GM23338 (cell line): ENCODE data around the gene STRBP. TPM values are rescaled to one million over a fixed set of nuclear protein-coding genes. Genes with fewer than 3 reads are reported as not detected.

Experiments used
- ATAC-seq: fragments of 200-7000 bp; cut with Tn5 transposase; 3 replicates; pipeline ENCODE4 v1.9.1; 2020
- DNase-seq: peaks from one replicate; pipeline ENCODE4 v3.0.0-alpha.2; 2015; ENCODE audit warnings: low spot score
- H2AFZ ChIP-seq: fragments of 200-600 bp; sonication (generic); 2 replicates; pipeline ENCODE4 v1.8.0; 2016; ENCODE audit warnings: antibody characterized with exemption, mild to moderate bottlenecking, moderate library complexity
- H3F3A ChIP-seq: fragments of 200-600 bp; sonication (generic); replicated peaks from 2 replicates; pipeline ENCODE4 v1.8.0; 2017; ENCODE audit warnings: antibody characterized with exemption, mixed run types, low read depth
- H3K27ac ChIP-seq: fragments of 200-600 bp; sonication (generic); 2 replicates; pipeline ENCODE4 v1.6.1; 2016; ENCODE audit warnings: low read depth
- H3K27me3 ChIP-seq: fragments of 200-600 bp; sonication (generic); 2 replicates; pipeline ENCODE4 v1.8.0; 2016; ENCODE audit warnings: mild to moderate bottlenecking, mixed run types, moderate library complexity; ENCODE audit not compliant: insufficient read depth
- H3K36me3 ChIP-seq: fragments of 200-600 bp; sonication (generic); 2 replicates; pipeline ENCODE4 v1.8.0; 2016; ENCODE audit warnings: mild to moderate bottlenecking; ENCODE audit not compliant: insufficient read depth
- H3K4me1 ChIP-seq: fragments of 200-600 bp; sonication (generic); 2 replicates; pipeline ENCODE4 v1.8.0; 2016; ENCODE audit warnings: mild to moderate bottlenecking, moderate library complexity; ENCODE audit not compliant: insufficient read depth
- H3K4me2 ChIP-seq: fragments of 200-600 bp; sonication (generic); 2 replicates; pipeline ENCODE4 v1.7.1; 2017; ENCODE audit warnings: mixed run types
- H3K4me3 ChIP-seq: fragments of 200-600 bp; sonication (generic); 2 replicates; pipeline ENCODE4 v1.6.1; 2016; ENCODE audit warnings: mixed run types
- H3K79me2 ChIP-seq: fragments of 200-600 bp; sonication (generic); replicated peaks from 2 replicates; pipeline ENCODE4 v1.8.0; 2017; ENCODE audit warnings: mild to moderate bottlenecking; ENCODE audit not compliant: insufficient read depth
- H3K9me2 ChIP-seq: fragments of 200-600 bp; sonication (generic); 2 replicates; pipeline ENCODE4 v1.8.0; 2017; ENCODE audit not compliant: insufficient read depth
- H4K20me1 ChIP-seq: fragments of 200-600 bp; sonication (generic); replicated peaks from 2 replicates; pipeline ENCODE4 v1.8.0; 2017; ENCODE audit warnings: mild to moderate bottlenecking; ENCODE audit not compliant: insufficient read depth
- H3K27ac Mint-ChIP-seq: 2 replicates; pipeline ENCODE4 v1.8.0; 2020; ENCODE audit warnings: inconsistent platforms, mild to moderate bottlenecking, moderate library complexity, mixed read lengths
- H3K27me3 Mint-ChIP-seq: 3 replicates; pipeline ENCODE4 v1.8.0; 2022; ENCODE audit warnings: low read depth, mild to moderate bottlenecking, moderate library complexity, mixed read lengths, inconsistent platforms; ENCODE audit not compliant: insufficient read depth, poor library complexity
- H3K36me3 Mint-ChIP-seq: 3 replicates; pipeline ENCODE4 v1.8.0; 2021; ENCODE audit warnings: low read depth, mild to moderate bottlenecking, inconsistent platforms, moderate library complexity, mixed read lengths
- H3K4me1 Mint-ChIP-seq: 3 replicates; pipeline ENCODE4 v1.8.0; 2020; ENCODE audit warnings: mild to moderate bottlenecking, inconsistent platforms, mixed read lengths
- H3K4me3 Mint-ChIP-seq: 3 replicates; pipeline ENCODE4 v1.8.0; 2021; ENCODE audit warnings: moderate library complexity, mild to moderate bottlenecking, inconsistent platforms, mixed read lengths
- H3K9me3 Mint-ChIP-seq: 3 replicates; pipeline ENCODE4 v1.8.0; 2020; ENCODE audit warnings: moderate library complexity, mild to moderate bottlenecking, inconsistent platforms, mixed read lengths
- CREB1 ChIP-seq: fragments of 250-450 bp; sonication (Bioruptor Pico); IDR thresholded peaks from 2 replicates; pipeline ENCODE4 v1.5.0; 2020; ENCODE audit warnings: low read depth, mild to moderate bottlenecking, moderate library complexity
- EZH2 ChIP-seq: fragments of 200-600 bp; sonication (generic); IDR thresholded peaks from one replicate; pipeline ENCODE4 v1.8.0; 2017; ENCODE audit warnings: antibody characterized with exemption, mild to moderate bottlenecking, low read depth; ENCODE audit not compliant: unreplicated experiment
- EZH2phosphoT487 ChIP-seq: fragments of 200-600 bp; sonication (generic); IDR thresholded peaks from one replicate; pipeline ENCODE4 v1.8.1; 2018; ENCODE audit warnings: antibody characterized with exemption; ENCODE audit not compliant: unreplicated experiment
- JUNB ChIP-seq: IDR thresholded peaks from one replicate; pipeline ENCODE4 v1.6.1; 2016; ENCODE audit warnings: antibody characterized with exemption; ENCODE audit not compliant: unreplicated experiment
- POLR2AphosphoS5 ChIP-seq: IDR thresholded peaks from 2 replicates; pipeline ENCODE4 v1.6.1; 2016; ENCODE audit warnings: antibody characterized with exemption, low read depth
- STAT1 ChIP-seq: IDR thresholded peaks from one replicate; pipeline ENCODE4 v1.6.1; 2016; ENCODE audit warnings: antibody characterized with exemption; ENCODE audit not compliant: unreplicated experiment
- ZNF114 ChIP-seq: fragments of 250-450 bp; sonication (Bioruptor Pico); IDR thresholded peaks from 2 replicates; pipeline ENCODE4 v1.5.0; 2020; ENCODE audit warnings: mild to moderate bottlenecking, moderate library complexity
- ZNF331 ChIP-seq: fragments of 250-450 bp; sonication (Bioruptor Pico); IDR thresholded peaks from 2 replicates; pipeline ENCODE4 v1.5.0; 2020; ENCODE audit warnings: low read depth, mild to moderate bottlenecking, moderate library complexity
- polyA plus RNA-seq: library from polyadenylated mRNA; unstranded; fragments of >200 nt; fragmentation: Nextera tagmentation; extraction: Ambion mirVana; gene quantifications from 2 replicates; pipeline ENCODE4 v1.2.1, GENCODE V29; 2016
- total RNA-seq: library from RNA; depleted of rRNA; stranded (reverse); fragments of >200 nt; shearing (Covaris generic); gene quantifications from 2 replicates; pipeline ENCODE4 v1.2.3, GENCODE V29; 2014
- TF ChIP-seq, protein P1 (sequence below): IDR thresholded peaks from one replicate; pipeline ENCODE4 v1.6.1; 2018; ENCODE audit warnings: antibody characterized with exemption; ENCODE audit not compliant: unreplicated experiment
- TF ChIP-seq, protein P2 (sequence below), 2 experiments: fragments of 200-600 bp in 1 of 2; sonication (generic) in 1 of 2; conservative IDR thresholded peaks; 2 replicates each; pipeline versions ENCODE4 v1.5.1 to v1.6.1; 2016 to 2017; ENCODE audit warnings: antibody characterized with exemption in 2 of 2, low read depth in 2 of 2, mild to moderate bottlenecking in 2 of 2, moderate library complexity in 1 of 2
- TF ChIP-seq, protein P3 (sequence below): IDR thresholded peaks from 2 replicates; pipeline ENCODE4 v1.6.1; 2016; ENCODE audit warnings: antibody characterized with exemption
- TF ChIP-seq, protein P4 (sequence below): fragments of 250-450 bp; sonication (Bioruptor Pico); IDR thresholded peaks from 2 replicates; pipeline ENCODE4 v1.5.0; 2020; ENCODE audit warnings: mild to moderate bottlenecking, moderate library complexity

Gene STRBP
- total and polyA plus RNA-seq, 2 experiments from 2014 or later = 80.5 to 116 TPM

DNA sequence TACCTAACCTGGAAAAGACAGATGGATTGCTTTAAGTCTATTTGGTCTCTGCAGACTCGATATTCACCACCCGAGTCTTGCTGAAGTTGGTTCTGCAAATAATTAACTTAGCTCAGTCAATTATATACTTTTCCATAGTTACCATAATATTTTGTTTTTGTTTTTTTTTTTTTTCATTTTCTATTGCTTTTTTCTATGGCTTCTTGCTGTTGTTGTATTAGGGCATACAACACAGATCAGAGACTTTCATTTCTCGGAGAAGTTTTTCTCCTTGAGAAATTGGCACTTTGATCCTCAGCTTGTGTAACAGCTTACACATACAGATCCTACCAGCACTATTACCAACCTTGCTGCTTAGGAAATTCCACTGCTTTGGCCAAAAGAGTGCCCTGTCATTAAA is 146.9 kb downstream of the STRBP start (continued):
- TF ChIP-seq, protein P1, sequence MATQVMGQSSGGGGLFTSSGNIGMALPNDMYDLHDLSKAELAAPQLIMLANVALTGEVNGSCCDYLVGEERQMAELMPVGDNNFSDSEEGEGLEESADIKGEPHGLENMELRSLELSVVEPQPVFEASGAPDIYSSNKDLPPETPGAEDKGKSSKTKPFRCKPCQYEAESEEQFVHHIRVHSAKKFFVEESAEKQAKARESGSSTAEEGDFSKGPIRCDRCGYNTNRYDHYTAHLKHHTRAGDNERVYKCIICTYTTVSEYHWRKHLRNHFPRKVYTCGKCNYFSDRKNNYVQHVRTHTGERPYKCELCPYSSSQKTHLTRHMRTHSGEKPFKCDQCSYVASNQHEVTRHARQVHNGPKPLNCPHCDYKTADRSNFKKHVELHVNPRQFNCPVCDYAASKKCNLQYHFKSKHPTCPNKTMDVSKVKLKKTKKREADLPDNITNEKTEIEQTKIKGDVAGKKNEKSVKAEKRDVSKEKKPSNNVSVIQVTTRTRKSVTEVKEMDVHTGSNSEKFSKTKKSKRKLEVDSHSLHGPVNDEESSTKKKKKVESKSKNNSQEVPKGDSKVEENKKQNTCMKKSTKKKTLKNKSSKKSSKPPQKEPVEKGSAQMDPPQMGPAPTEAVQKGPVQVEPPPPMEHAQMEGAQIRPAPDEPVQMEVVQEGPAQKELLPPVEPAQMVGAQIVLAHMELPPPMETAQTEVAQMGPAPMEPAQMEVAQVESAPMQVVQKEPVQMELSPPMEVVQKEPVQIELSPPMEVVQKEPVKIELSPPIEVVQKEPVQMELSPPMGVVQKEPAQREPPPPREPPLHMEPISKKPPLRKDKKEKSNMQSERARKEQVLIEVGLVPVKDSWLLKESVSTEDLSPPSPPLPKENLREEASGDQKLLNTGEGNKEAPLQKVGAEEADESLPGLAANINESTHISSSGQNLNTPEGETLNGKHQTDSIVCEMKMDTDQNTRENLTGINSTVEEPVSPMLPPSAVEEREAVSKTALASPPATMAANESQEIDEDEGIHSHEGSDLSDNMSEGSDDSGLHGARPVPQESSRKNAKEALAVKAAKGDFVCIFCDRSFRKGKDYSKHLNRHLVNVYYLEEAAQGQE = no peak
- TF ChIP-seq, protein P2, sequence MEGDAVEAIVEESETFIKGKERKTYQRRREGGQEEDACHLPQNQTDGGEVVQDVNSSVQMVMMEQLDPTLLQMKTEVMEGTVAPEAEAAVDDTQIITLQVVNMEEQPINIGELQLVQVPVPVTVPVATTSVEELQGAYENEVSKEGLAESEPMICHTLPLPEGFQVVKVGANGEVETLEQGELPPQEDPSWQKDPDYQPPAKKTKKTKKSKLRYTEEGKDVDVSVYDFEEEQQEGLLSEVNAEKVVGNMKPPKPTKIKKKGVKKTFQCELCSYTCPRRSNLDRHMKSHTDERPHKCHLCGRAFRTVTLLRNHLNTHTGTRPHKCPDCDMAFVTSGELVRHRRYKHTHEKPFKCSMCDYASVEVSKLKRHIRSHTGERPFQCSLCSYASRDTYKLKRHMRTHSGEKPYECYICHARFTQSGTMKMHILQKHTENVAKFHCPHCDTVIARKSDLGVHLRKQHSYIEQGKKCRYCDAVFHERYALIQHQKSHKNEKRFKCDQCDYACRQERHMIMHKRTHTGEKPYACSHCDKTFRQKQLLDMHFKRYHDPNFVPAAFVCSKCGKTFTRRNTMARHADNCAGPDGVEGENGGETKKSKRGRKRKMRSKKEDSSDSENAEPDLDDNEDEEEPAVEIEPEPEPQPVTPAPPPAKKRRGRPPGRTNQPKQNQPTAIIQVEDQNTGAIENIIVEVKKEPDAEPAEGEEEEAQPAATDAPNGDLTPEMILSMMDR (conservative IDR thresholded peaks at IDR 0.05; ENCODE audit: low read depth in 2 of 2) = no peak
- TF ChIP-seq STAT1 (no peak), POLR2AphosphoS5 (no peak), ZNF114 (CRISPR knock-in tag) (no peak), JUNB (no peak), CREB1 (CRISPR knock-in tag) (no peak), ZNF331 (CRISPR knock-in tag) (no peak), EZH2 (no peak), EZH2phosphoT487 (no peak)
- TF ChIP-seq, protein P3, sequence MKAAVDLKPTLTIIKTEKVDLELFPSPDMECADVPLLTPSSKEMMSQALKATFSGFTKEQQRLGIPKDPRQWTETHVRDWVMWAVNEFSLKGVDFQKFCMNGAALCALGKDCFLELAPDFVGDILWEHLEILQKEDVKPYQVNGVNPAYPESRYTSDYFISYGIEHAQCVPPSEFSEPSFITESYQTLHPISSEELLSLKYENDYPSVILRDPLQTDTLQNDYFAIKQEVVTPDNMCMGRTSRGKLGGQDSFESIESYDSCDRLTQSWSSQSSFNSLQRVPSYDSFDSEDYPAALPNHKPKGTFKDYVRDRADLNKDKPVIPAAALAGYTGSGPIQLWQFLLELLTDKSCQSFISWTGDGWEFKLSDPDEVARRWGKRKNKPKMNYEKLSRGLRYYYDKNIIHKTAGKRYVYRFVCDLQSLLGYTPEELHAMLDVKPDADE = no peak

DNA sequence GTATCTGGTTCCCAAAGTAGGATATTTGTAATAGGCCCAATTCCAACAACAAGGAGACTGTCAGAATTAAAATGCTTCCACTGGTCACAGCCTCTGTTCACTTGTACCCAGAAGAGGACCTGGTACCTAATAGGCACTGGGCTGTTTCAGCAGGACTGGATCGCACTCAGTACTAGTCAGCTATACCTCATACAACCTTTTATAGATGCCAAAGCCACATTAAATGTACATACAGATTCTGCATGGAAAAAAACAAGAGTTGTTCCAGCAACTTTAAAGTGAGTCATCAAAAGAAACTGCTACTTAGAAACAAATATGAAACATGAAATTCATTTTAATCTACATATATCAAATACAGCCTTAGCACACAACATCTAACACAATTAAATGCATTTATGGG is 147.4 kb downstream of the STRBP start:
- H3K36me3 ChIP-seq = no peaks in the 10 kb centered on the region
- no peaks in the 10 kb centered on the region for H3K27me3 Mint-ChIP-seq
- no peak overlapping the region for H2AFZ ChIP-seq
- H3K4me1 ChIP-seq = peaks cover 18% of the 10 kb centered on the region; the same call in 1 of the 2 replicates
- H3K9me3 Mint-ChIP-seq = no peaks in the 10 kb centered on the region
- H3K27ac ChIP-seq = no peak overlapping the region
- peaks cover 3% of the 10 kb centered on the region; the same call in 1 of the 3 replicates for H3K36me3 Mint-ChIP-seq
- no peaks in the 10 kb centered on the region for H3K79me2 ChIP-seq
- H3K4me1 Mint-ChIP-seq = peaks cover 16% of the 10 kb centered on the region
- no peaks in the 10 kb centered on the region for H3K27me3 ChIP-seq
- no peaks in the 10 kb centered on the region for H3K9me2 ChIP-seq
- ATAC-seq (no peak), DNase-seq (no peak)
- H3K4me3 ChIP-seq = no peak overlapping the region
- no peaks in the 10 kb centered on the region for H3F3A ChIP-seq
- H3K4me2 ChIP-seq = no peak overlapping the region
- H3K27ac Mint-ChIP-seq = no peak overlapping the region
- peaks cover 11% of the 10 kb centered on the region; the same call in 1 of the 2 replicates for H4K20me1 ChIP-seq
- no peak overlapping the region for H3K4me3 Mint-ChIP-seq
- TF ChIP-seq, protein P4, sequence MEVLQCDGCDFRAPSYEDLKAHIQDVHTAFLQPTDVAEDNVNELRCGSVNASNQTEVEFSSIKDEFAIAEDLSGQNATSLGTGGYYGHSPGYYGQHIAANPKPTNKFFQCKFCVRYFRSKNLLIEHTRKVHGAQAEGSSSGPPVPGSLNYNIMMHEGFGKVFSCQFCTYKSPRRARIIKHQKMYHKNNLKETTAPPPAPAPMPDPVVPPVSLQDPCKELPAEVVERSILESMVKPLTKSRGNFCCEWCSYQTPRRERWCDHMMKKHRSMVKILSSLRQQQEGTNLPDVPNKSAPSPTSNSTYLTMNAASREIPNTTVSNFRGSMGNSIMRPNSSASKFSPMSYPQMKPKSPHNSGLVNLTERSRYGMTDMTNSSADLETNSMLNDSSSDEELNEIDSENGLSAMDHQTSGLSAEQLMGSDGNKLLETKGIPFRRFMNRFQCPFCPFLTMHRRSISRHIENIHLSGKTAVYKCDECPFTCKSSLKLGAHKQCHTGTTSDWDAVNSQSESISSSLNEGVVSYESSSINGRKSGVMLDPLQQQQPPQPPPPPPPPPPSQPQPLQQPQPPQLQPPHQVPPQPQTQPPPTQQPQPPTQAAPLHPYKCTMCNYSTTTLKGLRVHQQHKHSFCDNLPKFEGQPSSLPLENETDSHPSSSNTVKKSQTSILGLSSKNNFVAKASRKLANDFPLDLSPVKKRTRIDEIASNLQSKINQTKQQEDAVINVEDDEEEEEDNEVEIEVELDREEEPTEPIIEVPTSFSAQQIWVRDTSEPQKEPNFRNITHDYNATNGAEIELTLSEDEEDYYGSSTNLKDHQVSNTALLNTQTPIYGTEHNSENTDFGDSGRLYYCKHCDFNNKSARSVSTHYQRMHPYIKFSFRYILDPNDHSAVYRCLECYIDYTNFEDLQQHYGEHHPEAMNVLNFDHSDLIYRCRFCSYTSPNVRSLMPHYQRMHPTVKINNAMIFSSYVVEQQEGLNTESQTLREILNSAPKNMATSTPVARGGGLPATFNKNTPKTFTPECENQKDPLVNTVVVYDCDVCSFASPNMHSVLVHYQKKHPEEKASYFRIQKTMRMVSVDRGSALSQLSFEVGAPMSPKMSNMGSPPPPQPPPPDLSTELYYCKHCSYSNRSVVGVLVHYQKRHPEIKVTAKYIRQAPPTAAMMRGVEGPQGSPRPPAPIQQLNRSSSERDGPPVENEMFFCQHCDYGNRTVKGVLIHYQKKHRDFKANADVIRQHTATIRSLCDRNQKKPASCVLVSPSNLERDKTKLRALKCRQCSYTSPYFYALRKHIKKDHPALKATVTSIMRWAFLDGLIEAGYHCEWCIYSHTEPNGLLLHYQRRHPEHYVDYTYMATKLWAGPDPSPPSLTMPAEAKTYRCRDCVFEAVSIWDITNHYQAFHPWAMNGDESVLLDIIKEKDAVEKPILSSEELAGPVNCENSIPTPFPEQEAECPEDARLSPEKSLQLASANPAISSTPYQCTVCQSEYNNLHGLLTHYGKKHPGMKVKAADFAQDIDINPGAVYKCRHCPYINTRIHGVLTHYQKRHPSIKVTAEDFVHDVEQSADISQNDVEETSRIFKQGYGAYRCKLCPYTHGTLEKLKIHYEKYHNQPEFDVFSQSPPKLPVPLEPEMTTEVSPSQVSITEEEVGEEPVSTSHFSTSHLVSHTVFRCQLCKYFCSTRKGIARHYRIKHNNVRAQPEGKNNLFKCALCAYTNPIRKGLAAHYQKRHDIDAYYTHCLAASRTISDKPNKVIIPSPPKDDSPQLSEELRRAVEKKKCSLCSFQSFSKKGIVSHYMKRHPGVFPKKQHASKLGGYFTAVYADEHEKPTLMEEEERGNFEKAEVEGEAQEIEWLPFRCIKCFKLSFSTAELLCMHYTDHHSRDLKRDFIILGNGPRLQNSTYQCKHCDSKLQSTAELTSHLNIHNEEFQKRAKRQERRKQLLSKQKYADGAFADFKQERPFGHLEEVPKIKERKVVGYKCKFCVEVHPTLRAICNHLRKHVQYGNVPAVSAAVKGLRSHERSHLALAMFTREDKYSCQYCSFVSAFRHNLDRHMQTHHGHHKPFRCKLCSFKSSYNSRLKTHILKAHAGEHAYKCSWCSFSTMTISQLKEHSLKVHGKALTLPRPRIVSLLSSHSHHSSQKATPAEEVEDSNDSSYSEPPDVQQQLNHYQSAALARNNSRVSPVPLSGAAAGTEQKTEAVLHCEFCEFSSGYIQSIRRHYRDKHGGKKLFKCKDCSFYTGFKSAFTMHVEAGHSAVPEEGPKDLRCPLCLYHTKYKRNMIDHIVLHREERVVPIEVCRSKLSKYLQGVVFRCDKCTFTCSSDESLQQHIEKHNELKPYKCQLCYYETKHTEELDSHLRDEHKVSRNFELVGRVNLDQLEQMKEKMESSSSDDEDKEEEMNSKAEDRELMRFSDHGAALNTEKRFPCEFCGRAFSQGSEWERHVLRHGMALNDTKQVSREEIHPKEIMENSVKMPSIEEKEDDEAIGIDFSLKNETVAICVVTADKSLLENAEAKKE (CRISPR knock-in tag) = no peak
